Measurements from ENCODE around the gene TWIST1.

Gene TWIST1

GRCh38 chr7:19117091-19117869, at the start of gene TWIST1:
Gene TWIST1 (minus strand): TSS chr7:19117636. CDS start chr7:19117321, 315 bp downstream.
- Histone ChIP-seq H3K4me3 (replicated peaks; ENCODE audit: low read depth, low read length) (peak within 1 kb of the TSS; percentile 36), H3K27me3 (replicated peaks; ENCODE audit: control insufficient read depth, insufficient read depth, low read length) (no peaks in the 10 kb centered on the region; the same call in none of the 2 replicates), H3K36me3 (ENCODE audit: control insufficient read depth, insufficient read depth, low read length) (no peaks in the 10 kb centered on the region)
- TF ChIP-seq CTCF (IDR thresholded peaks at IDR 0.05; ENCODE audit: insufficient read depth, low read length, poor library complexity, severe bottlenecking) = no peak
- no peak for DNase-seq (ENCODE audit: extremely low read depth, insufficient read length)

GRCh38 chr7:19161671-19162070, 44.2 kb upstream of the TWIST1 start:
- Histone ChIP-seq H3K4me3 (replicated peaks; ENCODE audit: low read depth, low read length) (no peak overlapping the region), H3K36me3 (ENCODE audit: control insufficient read depth, insufficient read depth, low read length) (no peaks in the 10 kb centered on the region), H3K27me3 (replicated peaks; ENCODE audit: control insufficient read depth, insufficient read depth, low read length) (no peaks in the 10 kb centered on the region)
- TF ChIP-seq CTCF (IDR thresholded peaks at IDR 0.05; ENCODE audit: insufficient read depth, low read length, poor library complexity, severe bottlenecking) = no peak
- DNase-seq (ENCODE audit: extremely low read depth, insufficient read length) = no peak

GRCh38 chr7:19146699-19147098, 29.3 kb upstream of the TWIST1 start:
- Histone ChIP-seq H3K27me3 (replicated peaks; ENCODE audit: control insufficient read depth, insufficient read depth, low read length) (no peaks in the 10 kb centered on the region; the same call in none of the 2 replicates), H3K4me3 (replicated peaks; ENCODE audit: low read depth, low read length) (no peak overlapping the region)
- DNase-seq (ENCODE audit: extremely low read depth, insufficient read length) = no peak

GRCh38 chr7:19145434-19146115, 28.1 kb upstream of the TWIST1 start:
- Histone ChIP-seq H3K4me3 (replicated peaks; ENCODE audit: low read depth, low read length) (no peak overlapping the region), H3K36me3 (ENCODE audit: control insufficient read depth, insufficient read depth, low read length) (no peaks in the 10 kb centered on the region), H3K27me3 (replicated peaks; ENCODE audit: control insufficient read depth, insufficient read depth, low read length) (no peaks in the 10 kb centered on the region; the same call in none of the 2 replicates)
- no peak for TF ChIP-seq CTCF (IDR thresholded peaks at IDR 0.05; ENCODE audit: insufficient read depth, low read length, poor library complexity, severe bottlenecking)
- no peak for DNase-seq (ENCODE audit: extremely low read depth, insufficient read length)

More at GRCh38 chr7:19146699-19147098, 29.3 kb upstream of the TWIST1 start:
- no peak for TF ChIP-seq CTCF (IDR thresholded peaks at IDR 0.05; ENCODE audit: insufficient read depth, low read length, poor library complexity, severe bottlenecking)
- H3K36me3 ChIP-seq (ENCODE audit: control insufficient read depth, insufficient read depth, low read length) = no peaks in the 10 kb centered on the region

- Histone ChIP-seq H3K36me3 (ENCODE audit: control insufficient read depth, insufficient read depth, low read length) (no peaks in the 10 kb centered on the region), H3K27me3 (replicated peaks; ENCODE audit: control insufficient read depth, insufficient read depth, low read length) (no peaks in the 10 kb centered on the region; the same call in none of the 2 replicates), H3K4me3 (replicated peaks; ENCODE audit: low read depth, low read length) (no peak within 1 kb of the TSS)
- DNase-seq (ENCODE audit: extremely low read depth, insufficient read length) = no peak
- TF ChIP-seq CTCF (IDR thresholded peaks at IDR 0.05; ENCODE audit: insufficient read depth, low read length, poor library complexity, severe bottlenecking) = no peak
These were observed 27.4 kb upstream of the TWIST1 start, which contains the start of gene FERD3L for GRCh38 chr7:19144661-19145433. Gene FERD3L (minus strand): TSS chr7:19145421. CDS start chr7:19145362, 59 bp downstream.
